ENCODE measurements around the gene DBP.

Gene DBP

DNA sequence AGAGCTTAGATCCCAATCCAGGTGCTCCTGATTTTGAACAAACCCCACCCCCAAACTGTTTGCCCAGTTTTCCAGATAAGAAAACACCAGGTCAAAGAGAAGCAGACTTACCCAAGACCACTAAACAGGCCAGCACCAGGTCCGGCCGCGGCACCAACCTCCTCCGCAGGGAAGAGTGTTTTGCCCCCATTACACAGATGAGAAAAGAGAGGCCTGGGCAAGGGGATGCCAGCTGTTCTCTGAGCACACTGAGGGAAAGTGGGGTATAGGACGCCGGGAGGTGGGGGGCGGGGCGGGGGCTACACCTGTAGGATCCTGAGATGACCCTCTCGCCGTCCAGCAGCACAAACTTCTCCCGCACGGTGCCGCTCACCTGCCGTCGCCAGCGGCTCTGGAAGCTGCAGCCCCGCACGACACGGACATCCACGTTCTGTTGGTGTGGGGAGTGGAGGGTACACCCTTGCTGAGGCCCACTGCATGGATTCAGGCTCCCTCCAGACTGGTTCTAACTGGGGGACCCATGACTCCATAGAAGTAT is 27.5 kb downstream of the DBP start:
- no peak for DNase-seq (ENCODE audit: low read depth)

DNA sequence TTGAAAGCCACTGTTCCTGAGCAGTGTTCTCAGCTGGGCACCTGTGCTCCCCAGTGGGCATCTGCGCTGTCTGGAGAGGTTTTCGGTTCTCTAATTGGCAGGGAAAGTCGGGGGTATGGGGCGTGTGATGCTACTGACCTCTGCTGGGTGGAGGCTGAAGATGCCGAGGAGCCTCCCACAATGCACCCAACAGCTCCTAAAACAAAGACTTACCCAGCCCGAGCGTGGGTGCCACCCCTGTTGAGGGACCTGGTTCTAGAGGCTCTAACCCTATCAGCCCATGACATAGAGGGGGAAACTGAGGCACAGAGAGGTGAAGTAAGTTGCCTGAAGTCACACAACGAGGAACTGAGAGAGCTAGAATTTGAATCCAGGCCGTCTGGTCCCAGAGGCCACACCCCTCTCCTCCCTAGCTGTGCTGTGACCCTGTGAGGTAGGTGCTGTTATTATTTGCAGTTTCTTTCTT is 28.3 kb downstream of the DBP start:
- no peak for DNase-seq (ENCODE audit: low read depth)

DNA sequence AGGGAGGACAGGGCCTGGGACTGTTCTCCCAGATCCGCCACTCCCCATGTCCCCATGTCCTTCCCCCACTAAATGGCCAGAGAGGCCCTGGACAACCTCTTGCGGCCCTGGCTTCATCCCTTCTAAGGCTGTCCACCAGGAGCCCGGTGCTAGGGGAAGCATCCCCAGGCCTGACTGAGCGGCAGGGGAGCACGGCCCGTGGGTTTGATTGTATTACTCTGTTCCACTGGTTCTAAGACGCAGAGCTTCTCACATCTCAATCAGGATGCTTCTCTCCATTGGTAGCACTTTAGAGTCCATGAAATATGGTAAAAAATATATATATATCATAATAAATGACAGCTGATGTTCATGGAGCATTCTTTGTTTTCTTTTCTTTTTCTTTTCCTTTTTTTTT is 29.8 kb downstream of the DBP start:
- no peak for DNase-seq (ENCODE audit: low read depth)

- DNase-seq (ENCODE audit: low read depth) = no peak
Measured at GRCh38 chr19:48606463-48607358, 30.5 kb downstream of the DBP start, which contains the start of gene SPACA4. Gene SPACA4, plus strand, starts transcription at chr19:48606742. Its CDS starts 237 bp downstream, at chr19:48606979.

- DNase-seq (ENCODE audit: low read depth) = no peak
Measured at GRCh38 chr19:48603850-48604249, 33.3 kb downstream of the DBP start.

DNA sequence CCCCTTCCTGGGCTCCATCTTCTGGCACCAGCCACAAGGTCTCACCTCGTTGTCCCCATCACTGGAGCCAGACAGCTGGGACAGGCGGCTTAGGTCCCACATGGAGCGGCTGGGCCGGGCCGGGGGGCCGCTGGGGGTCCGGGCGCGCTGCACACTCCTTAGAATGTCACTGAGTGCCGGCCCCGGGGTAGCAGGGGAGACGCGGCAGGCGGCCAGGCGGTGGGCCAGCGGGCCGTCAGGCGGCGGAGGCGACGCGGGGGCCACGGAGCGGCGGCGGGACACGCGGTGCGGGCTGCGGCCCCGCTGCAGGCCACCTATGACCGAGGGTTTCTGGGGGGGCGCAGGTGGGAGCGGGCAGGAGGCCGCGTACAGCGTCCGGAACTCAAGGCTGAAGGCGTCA is 33.7 kb downstream of the DBP start:
- no peak for DNase-seq (ENCODE audit: low read depth)

- DNase-seq (ENCODE audit: low read depth) = no peak
Measured at GRCh38 chr19:48603001-48603400, 34.2 kb downstream of the DBP start.

- DNase-seq (ENCODE audit: low read depth) = no peak
Measured at GRCh38 chr19:48600679-48601417, 36.3 kb downstream of the DBP start.

DNA sequence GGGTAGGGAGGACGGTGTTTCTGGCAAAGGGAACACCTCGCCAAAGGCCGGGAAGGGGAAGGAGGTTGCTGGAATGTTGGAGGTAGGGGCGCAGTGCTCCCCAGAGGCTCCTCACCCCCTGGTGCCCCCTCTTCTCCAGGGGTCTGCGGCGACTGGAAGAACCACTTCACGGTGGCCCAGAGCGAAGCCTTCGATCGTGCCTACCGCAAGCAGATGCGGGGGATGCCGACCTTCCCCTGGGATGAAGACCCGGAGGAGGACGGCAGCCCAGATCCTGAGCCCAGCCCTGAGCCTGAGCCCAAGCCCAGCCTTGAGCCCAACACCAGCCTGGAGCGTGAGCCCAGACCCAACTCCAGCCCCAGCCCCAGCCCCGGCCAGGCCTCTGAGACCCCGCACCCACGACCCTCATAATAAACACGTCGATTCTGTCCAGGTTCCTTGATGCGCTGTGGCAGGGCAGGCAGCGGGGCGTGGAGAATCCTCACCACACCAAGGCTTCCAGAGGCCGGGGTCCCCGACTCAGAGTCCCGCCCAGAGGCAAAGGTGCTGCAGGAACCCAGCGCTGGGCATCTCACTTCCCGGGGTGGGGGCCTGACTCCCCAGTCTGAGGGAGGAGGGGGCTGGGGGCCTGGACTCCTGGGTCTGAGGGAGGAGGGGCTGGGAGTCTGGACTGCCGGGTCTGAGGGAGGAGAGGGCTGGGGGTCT is 38.0 kb downstream of the DBP start:
- no peak for DNase-seq (ENCODE audit: low read depth)

GRCh38 chr19:48596679-48597465 is 40.3 kb downstream of the DBP start:
- no peak for DNase-seq (ENCODE audit: low read depth)

GRCh38 chr19:48596237-48596636 is 40.9 kb downstream of the DBP start:
- DNase-seq (ENCODE audit: low read depth) = no peak

GRCh38 chr19:48595833-48596232 is 41.3 kb downstream of the DBP start:
- DNase-seq (ENCODE audit: low read depth) = no peak

GRCh38 chr19:48595171-48595570 is 42.0 kb downstream of the DBP start:
- no peak for DNase-seq (ENCODE audit: low read depth)

DNA sequence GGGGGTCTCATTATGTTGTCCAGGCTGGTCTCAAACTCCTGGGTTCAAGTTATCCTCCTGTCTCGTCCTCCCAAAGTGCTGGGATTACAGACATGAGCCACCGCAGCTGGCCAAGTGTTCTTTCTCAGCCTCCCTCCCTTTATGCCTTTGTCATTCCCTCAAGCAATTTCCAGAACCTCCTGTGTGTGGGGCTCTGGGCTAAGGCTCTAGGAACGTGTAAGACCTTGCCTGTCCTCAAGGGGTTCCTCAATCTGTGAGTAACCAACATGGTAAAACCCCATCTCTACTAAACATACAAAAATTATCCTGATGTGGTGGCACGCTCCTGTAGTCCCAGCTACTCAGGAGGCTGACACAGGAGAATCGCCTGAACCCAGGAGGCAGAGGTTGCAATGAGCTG is 46.2 kb downstream of the DBP start:
- no peak for DNase-seq (ENCODE audit: low read depth)

DNA sequence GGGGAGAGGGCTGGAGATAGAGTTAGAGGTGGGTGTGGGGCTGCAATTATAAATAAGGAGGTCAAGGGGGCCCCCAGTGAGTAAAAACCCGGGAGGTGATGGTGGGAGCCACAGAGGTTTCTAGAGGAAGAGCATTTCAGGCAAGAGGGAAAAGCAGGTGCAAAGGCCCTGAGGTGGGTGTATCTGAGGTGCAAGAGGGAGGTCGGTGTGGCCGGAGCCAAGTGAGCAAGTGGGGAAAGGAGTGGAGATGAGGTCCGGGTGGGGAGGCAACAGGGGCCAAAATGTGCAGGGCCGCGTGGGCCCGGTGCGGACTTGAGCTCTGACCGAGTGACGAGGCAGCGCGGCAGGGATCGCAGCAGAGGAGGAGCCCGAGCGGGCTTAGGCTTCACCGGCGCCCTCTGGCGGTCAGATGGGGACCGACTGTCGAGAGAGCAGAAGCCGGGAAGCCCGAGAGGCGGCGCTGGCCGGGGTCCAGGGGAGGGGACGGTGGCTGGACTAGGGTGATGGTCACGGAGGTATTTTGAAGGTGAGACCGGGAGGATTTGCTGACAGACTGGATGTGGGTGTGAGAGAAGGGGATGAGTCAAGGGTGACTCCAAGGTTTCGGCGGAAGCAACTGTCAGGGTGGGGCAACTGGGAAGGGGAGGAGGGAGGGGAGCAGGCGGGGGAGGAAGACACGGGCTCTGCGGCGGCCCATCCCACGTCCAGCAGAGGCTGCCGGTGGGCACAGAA is 48.3 kb downstream of the DBP start:
- DNase-seq (ENCODE audit: low read depth) = peak; percentile 66

DNA sequence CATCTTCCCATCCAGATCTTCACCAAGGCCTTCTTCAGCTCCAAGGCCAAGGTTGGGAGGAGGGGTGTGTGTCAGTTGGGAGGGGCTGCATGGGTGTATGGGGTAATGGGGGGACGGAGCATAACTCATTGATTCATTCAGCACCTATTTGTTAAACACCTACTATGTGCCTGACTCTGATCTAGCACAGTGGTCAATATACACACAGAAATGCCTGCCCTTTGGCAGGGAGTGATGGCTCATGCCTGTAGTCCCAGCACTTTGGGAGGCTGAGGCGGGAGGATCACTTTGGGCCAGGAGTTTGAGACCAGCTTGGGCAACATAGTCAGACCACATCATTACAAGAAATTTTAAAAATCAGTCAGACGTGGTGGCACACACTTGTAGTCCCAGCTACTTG is 49.8 kb downstream of the DBP start:
- DNase-seq (ENCODE audit: low read depth) = no peak

- no peak for DNase-seq (ENCODE audit: low read depth)
Measured at GRCh38 chr19:48582168-48582567, 55.0 kb downstream of the DBP start.
